Measurements from ENCODE around the gene OGT.
"Not testable (repeated sequence)": the region's sequence is repeated elsewhere in the genome, so short reads cannot be mapped to it uniquely, and the experiment has no call there.

Gene OGT

DNA sequence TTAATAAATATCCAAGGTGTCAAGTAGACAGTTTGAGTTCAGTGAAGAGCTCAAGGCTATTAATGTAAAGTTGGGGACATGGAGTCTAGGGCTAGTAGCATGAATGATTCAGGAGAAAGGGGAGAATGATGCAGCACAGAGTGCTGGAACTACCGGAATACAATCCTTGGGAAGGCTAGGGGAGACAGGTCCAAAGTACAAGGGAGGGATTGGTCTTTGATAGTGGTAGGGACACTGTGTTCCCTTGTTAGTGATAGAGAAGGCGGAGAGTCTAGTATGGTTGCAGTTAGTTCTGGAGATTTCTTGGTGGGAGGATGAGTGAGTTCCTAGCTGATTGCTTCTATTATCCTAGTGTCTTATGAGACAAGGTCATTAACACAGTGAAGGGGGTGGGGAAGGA lies 54.0 kb downstream of the OGT start:
- no peak for DNase-seq (ENCODE audit: low read depth, low spot score)

DNA sequence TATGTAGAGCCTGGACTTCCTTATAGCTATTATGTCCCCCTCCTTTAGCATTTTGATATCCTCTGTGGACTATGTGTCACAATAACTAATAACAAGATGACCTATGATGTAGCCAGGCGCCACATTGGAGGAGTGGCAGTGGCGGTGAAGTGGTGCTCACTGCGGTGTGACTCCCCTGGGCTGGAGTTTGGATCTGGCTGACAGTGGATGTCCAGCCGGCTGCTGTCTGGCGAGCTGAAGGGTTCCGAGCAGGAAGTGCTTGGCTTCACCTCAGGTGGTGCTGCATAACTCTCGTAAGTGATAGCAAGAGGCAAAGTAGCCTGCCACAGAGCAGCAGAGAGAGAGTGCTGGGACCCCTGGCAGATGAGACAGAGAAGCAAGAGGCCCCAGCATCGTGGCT lies 60.3 kb downstream of the OGT start:
- DNase-seq (ENCODE audit: low read depth, low spot score): not testable (repeated sequence)

DNA sequence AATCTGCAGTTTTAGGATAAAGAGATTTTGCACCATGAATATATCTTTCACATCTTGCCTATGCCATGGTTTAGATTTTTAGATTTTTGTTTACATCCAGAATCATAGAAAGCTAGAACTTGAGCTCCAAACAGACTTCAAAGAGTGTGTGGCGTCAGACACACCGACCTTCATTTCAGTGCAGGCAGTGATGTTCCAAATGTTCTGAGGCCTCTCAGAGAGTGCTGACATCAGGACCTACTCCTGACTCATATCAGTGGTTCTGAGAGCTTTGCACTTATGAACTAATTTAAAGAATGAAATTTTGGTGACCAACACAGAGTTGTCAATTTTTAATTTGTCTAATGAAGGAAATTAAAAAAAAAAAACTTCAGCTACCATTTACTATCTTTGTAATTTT lies 67.1 kb downstream of the OGT start:
- DNase-seq (ENCODE audit: low read depth, low spot score): no peak

DNA sequence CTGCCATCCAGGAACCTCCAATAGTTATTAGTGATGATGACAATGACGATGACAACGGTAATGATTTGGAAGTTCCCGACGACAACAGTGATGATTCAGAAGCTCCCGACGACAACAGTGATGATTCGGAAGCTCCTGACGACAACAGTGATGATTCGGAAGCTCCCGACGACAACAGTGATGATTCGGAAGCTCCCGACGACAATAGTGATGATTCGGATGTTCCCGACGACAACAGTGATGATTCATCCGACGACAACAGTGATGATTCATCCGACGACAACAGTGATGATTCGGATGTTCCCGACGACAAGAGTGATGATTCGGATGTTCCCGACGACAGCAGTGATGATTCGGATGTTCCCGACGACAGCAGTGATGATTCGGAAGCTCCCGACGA lies 70.7 kb downstream of the OGT start:
- DNase-seq (ENCODE audit: low read depth, low spot score): no peak

DNA sequence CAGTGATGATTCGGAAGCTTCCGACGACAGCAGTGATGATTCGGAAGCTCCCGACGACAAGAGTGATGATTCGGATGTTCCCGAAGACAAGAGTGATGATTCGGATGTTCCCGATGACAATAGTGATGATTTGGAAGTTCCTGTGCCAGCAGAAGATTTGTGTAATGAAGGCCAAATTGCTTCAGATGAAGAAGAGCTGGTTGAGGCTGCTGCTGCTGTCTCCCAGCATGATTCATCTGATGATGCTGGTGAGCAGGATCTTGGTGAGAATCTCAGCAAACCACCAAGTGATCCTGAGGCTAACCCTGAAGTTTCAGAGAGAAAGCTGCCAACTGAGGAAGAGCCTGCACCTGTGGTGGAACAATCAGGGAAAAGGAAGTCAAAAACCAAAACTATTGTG lies 71.2 kb downstream of the OGT start:
- no peak for DNase-seq (ENCODE audit: low read depth, low spot score)

DNA sequence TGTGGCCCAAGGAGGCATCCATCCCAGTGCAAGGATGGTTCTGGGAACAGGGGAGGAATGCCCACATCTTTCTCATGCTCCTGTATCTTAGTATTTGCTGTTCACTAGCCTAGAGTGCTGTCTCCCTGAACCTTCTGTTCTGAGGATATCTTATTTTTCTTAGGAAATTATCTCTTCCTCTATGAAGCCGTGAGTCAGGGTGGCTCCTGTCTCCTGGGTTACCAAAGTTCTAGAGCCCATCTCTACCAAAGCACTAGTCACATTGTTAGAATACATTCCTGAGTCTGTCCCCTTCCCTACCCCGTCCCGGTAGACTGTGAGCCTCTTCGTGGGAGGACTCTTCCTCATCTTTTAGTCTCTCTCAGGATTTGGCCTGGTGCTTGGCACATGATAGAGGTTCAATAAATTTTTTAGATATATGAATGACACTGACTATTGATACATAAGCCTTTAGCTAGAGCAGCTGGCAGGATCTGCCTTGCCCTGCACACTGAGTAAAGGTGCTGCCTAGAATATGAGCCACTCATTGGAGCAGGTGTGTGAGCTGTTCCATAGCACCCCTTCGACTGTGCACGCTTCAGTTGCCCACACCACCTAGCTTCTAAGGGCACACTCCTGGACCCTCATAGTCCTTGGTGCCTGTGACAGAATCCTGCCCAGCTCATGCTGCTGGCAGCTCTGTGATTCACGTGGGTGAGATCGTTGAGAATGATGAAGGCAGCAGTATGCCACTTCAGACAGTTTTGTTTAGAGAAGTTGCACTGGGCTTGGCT lies 72.1 kb downstream of the OGT start:
- no peak for DNase-seq (ENCODE audit: low read depth, low spot score)

DNA sequence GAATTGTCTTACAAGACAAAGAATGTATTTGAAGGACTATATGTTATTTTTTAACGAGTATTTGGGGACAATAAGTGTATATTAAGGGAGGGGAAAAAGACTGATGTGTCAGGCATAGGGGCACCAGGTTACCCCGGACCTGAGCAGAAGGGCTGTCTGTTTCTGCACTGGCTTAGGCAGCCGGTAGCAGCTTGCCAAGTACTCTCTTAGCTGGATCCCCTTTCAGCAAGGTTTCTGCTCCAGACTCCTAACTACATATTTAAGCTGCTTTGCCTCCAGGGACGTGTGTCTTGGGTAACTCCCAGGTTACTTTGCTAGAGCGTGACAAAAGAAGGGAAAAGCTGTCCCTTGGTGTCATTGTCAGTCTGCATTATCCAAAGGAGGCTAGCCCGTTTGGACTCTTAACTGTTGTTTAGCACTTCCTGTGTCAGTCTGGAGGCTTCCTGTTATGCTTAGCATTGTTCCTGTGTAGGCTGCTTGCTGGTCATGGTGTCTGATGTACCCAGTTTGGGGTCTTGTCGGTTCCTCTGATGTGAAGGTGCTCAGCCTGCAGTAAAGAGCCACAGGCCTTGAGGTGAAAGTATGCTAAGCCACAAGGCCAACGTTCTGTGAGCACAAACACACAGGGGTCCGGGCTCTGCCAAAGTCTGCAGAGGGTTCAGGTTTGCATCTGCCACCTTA lies 73.8 kb downstream of the OGT start:
- no peak for DNase-seq (ENCODE audit: low read depth, low spot score)

DNA sequence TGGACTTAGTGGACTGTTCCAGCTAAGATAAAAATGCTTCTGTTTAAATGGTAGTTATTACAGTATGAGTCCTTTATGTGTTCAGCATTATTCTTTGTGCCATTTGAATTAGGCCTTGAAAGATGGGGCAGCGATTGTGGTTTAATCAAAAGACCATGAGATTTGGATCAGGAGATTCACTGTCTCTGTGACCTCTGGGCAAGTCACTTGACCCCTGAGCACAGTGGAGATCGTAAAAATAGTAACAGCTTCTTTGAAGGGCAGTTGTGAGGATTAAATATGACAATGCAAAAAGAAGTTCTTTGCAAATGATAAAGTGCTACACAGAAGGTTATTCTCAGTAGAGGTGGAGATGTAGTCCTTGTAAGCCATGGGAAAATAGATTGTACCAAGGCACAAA lies 74.6 kb downstream of the OGT start:
- DNase-seq (ENCODE audit: low read depth, low spot score): no peak

DNA sequence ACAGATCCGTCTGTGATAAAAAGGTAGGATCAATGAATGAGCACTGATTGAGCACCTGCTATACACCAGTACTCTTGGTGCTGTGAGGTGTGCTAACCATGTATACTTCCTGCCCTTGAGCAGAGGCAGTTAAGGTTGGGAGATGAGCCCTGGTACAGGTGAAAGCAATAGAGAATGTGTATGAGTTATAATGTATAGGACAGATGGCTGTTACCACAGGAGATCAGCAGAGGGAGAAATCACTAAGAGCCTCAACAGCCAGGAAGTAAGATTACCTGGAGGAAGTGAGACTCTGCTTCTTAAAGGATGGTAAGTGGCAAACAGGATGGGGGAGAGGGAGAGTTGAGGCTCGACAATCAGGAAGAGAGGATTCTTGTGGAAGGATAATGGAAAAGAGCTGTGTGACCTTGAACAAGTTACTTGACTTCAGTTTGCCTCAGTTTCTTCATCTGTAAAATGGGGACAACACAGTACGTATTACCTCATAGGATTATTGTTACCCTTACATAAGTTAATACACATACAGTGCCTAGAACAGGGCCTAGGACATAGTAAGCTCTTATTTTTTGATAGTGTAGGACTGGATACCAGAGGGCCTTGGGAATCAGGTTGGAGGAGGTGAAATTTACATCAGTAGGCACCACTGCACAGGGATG lies 76.3 kb downstream of the OGT start:
- DNase-seq (ENCODE audit: low read depth, low spot score): no peak

DNA sequence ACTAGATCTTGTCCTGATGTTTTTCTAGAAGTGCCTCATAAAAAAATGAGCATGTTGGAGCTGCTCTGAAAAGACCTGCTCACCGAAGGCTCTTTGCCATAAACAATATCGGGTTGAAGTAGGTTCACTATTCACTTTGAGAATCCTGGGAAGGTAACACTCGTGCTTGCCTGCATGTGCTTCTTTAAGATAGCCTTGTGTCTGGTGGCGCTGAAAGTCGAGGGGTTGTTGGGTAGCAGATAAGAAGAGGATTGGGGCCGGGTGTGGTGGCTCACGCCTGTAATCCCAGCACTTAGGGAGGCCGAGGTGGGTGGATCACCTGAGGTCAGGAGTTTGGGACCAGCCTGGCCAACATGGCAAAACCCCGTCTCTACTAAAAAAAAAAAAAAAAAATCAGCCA lies 78.8 kb downstream of the OGT start:
- not testable (repeated sequence) for DNase-seq (ENCODE audit: low read depth, low spot score)

DNA sequence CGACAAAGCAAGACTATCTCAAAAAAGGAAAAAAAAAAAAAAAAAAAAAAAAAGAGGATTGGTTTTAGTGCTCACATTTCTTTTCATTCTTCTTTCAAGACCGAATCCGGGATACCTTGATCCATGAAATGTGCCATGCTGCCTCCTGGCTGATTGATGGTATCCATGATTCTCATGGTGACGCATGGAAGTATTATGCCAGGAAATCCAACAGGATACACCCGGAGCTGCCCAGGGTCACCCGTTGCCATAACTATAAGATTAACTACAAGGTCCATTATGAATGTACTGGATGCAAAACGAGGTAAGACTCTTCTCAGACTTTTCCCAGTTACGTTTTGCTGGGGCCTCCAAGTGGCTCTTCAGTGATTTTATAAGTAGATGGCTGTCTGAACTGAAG lies 79.4 kb downstream of the OGT start:
- DNase-seq (ENCODE audit: low read depth, low spot score): no peak

DNA sequence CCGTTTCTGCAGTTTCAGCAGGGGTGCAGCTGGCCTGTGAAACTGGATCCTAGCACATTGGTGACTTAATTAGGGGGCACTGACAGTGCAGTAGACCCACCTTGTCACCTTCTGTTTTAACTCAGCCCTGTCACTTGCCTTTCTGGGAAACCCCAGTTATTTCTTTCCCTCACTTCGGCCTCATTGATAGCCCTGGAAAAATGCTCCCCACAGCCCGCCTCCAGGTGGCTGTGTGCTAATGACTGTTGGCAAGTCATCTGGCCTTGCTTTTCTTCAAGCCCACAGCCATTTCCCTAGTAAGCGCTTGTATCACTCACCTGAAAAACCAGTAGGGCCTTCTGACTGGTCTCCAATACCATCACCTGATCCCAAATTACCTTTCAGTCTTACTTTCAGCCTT lies 82.2 kb downstream of the OGT start:
- no peak for DNase-seq (ENCODE audit: low read depth, low spot score)

DNA sequence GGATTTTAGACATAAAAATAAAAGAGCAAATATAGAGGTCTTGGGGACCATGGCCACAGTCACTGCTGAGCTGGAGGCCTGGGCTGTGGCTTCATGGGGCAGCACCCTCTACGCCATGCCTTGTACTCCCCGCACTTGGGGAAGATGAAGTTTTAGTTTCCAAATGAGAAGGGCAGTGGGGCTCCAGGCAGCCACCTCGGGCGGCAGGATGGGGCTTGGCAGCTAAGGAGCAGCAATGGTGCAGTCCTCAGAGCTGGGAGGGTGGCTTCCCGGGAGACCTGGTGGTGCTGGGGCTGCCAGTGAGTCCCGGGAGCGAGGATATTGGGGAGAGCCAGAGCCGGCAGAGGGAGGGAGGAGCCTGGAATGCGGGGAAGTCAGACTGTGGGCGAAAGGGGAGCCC lies 83.0 kb downstream of the OGT start:
- DNase-seq (ENCODE audit: low read depth, low spot score): no peak

DNA sequence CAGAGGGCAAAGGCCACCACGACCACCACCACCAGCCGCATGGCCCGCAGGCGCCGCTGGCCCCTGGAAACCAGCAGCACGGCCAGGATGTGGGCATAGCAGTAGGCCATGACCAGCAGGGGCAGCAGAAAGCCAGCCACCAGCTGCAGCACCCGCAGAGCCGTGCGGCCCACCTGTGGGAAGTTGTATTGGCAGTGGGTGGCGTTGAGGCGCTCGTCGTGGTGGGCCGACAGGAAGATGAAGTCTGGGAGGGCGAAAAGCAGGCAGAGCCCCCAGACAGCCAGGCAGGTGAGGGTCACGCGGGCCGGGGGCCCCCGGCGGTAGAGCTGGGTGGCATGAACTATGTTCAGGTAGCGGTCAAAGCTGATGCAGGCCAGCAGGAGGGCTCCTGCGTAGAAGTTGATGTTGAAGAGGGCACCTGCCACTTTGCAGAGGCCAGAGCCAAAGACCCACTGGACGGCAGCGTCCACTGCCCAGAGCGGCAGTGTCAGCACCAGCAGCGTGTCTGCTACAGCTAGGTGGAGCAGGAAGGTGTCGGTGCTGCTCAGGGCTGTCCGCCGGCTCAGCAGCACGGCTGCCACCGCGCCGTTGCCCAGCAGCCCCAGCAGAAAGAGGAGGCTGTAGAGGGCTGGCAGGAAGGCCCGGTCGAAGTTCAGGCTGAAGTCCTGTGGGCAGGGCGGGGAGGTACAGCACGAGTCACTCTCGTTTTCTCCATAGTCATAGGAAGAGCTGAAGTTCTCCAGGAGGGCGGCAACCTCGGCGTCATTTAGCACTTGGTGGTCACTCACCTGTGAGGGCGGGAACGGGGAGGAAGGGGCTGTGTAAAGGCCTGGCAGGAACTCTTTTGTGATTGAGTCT lies 84.0 kb downstream of the OGT start:
- DNase-seq (ENCODE audit: low read depth, low spot score): no peak

DNA sequence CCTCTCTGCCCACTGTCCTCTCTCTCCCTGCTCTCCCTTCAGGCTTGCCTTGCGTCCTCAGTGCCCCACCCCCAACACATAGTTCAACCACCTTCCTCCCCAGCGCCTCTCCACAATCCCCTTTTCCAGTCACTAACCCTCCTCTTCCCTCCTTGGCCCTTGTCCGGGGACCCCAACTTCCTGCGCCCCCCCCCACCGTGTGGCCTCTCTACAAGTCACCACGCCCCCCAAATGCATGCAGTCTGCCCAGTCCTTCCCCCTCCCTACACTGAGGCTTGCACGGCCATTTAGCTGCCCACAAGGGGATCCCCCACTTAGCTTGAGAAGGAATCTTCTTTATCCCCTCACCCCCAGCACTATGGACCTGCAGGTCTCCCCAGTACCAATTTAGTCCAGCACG lies 84.8 kb downstream of the OGT start:
- no peak for DNase-seq (ENCODE audit: low read depth, low spot score)

DNA sequence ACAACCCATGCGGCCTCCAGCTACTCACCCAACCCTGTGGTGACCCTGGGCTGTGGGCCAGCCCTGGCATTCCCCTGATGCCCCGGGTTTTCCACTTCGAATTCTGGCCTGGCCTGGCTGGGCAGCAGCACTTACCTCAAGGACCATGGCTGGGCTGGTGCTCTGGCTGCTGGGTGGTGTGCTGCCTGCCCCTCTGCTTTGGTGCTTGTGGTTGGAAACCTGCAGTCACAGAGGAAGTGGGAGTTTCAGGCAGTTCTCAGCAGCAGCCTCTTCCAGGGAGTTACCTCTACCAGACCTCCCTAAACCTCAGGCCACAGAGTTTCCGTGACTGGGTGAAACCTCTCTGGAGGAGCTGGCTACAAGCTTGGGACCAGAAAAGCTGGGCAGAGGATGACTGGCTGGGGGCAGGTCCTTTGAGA lies 85.4 kb downstream of the OGT start, which contains the start of gene CXCR3:
TSS of gene CXCR3 (minus strand) at position 209 of the 419 bp plus-strand sequence. CDS start at position 147, 62 bp downstream.
- DNase-seq (ENCODE audit: low read depth, low spot score): no peak

DNA sequence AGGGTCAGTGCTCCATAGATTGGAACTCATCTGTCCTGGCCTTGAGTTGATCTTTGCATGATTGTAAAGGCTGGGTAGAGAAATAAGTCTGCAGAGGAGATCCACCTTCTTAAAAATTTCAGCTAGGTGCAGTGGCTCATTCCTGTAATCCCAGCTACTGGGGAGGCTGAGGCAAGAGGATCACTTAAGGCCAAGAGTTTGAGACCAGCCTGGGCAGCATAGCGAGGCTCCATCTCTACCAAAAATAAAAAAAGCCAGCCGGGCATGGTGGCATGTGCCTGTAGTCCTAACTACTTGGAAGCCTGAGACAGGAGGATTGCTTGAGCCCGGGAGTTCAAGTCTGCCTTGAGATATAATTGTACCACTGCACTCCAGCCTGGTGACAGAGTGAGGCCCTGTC lies 85.9 kb downstream of the OGT start:
- DNase-seq (ENCODE audit: low read depth, low spot score): no peak

DNA sequence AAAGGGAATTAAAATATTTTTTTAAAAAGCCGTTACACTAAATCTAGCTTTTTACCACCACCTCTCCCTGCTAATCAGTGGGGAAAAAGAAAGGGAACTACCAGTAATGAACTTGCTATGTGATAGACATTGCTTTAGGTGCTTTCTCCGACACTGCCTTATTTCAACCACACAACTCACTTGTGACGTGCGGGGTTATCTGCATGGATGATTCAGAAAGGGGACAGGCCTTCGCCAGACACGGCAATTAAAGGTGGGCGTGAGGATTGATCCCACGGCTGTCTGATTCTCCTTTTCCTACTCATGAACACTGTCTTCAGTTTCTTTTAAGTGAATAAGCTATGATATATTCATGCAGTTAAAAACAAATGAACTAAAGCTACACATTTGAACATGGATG lies 86.3 kb downstream of the OGT start:
- DNase-seq (ENCODE audit: low read depth, low spot score): no peak

DNA sequence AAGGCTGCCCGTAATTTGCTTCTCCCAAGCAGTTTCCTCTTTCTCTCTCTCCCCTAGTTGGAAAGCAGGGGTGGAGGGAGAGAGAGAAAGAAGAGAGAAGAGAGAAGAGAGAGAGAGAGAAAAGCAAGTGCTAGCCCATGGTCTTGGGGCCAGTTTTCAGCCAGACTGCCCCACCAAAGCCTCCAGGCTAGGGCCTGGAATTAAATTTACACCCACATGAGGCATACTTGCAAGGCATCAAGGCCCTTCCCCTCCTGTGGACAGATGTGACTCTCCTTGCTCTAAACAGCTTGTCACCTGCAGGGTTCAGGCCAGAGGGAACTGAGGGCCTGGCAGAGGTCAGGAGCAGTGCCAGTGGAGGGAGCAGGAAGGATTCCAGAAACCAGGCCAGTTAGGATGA lies 87.1 kb downstream of the OGT start:
- no peak for DNase-seq (ENCODE audit: low read depth, low spot score)

DNA sequence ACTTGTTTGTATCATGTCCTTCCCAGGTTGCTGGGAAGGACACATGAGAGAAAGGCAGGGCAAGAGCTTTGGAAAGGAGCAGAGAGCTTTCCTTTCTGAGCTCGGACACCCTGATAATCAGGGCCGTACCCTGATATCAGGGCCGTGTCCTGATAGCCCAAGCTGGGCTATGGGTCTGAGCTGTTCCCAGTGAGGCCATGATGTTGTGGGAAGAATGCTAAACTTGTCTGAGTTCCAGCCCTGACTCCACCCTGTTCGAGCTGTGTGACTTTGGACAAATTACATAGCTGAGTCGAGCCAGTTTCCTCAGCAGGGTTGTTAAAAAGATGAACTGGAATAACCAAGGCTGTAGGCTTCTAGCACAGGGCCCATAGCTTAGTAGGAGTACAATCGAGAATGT lies 88.7 kb downstream of the OGT start:
- no peak for DNase-seq (ENCODE audit: low read depth, low spot score)

DNA sequence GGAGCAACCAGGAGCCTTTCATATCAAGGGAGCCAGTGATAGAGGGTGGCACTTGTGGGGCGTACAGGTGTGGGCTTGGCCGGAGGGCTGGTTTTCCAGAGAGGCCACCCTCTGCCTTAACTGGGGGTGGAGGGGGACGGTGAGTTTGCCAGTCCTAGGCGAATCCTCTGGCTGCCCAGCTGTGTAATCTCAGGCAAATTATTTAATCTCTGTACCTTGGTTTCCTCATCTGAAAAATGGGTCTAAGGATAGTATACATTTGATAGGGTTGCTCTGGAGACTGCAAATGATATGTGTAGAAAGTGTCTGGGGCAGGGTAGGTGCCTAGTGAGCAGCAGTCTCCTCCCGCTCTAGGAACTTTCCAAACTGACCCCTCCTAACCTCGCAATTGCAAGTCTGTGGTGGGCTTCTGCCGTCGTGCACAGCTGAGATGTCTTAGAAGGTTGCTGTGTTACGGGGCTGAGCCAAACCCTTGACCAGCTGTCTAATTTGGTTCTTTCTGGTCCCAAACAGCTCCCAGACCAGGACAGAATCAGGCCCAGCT lies 89.2 kb downstream of the OGT start:
- no peak for DNase-seq (ENCODE audit: low read depth, low spot score)
